H9 (cell line): ENCODE data around the gene SPTBN5. TPM values are rescaled to one million over a fixed set of nuclear protein-coding genes. Genes with fewer than 3 reads are reported as not detected.

ENCODE experiments used
- DNase-seq: peaks from one replicate; pipeline ENCODE4 v3.0.0-alpha.2; 2017
- H2AFZ ChIP-seq: one replicate; pipeline ENCODE4 v1.6.1; 2013; ENCODE audit warnings: mild to moderate bottlenecking, low read length, control low read depth, moderate library complexity
- H2AK5ac ChIP-seq: 2 replicates; pipeline ENCODE4 v1.6.1; 2013; ENCODE audit warnings: low read length, control low read depth, mixed read lengths; ENCODE audit not compliant: insufficient read length
- H2BK120ac ChIP-seq: one replicate; pipeline ENCODE4 v1.6.1; 2013; ENCODE audit warnings: low read depth, mild to moderate bottlenecking, low read length, control low read depth, inconsistent platforms; ENCODE audit not compliant: poor library complexity, severe bottlenecking
- H2BK12ac ChIP-seq: 2 replicates; pipeline ENCODE4 v1.6.1; 2013; ENCODE audit warnings: low read length, control low read depth, mixed read lengths, low read depth; ENCODE audit not compliant: insufficient read length
- H2BK15ac ChIP-seq: 2 replicates; pipeline ENCODE4 v1.6.1; 2013; ENCODE audit warnings: low read depth, low read length, control low read depth
- H2BK20ac ChIP-seq: one replicate; pipeline ENCODE4 v1.6.1; 2013; ENCODE audit warnings: low read depth, mild to moderate bottlenecking, low read length, control low read depth, inconsistent platforms; ENCODE audit not compliant: poor library complexity, severe bottlenecking
- H2BK5ac ChIP-seq: 2 replicates; pipeline ENCODE4 v1.6.1; 2013; ENCODE audit warnings: low read length, control low read depth, mixed read lengths; ENCODE audit not compliant: insufficient read length
- H3K14ac ChIP-seq: 2 replicates; pipeline ENCODE4 v1.6.1; 2013; ENCODE audit warnings: low read length, control low read depth; ENCODE audit not compliant: insufficient read depth
- H3K18ac ChIP-seq: 2 replicates; pipeline ENCODE4 v1.6.1; 2013; ENCODE audit warnings: low read depth, mild to moderate bottlenecking, mixed read lengths, low read length, control low read depth; ENCODE audit not compliant: insufficient read length
- H3K23ac ChIP-seq: 2 replicates; pipeline ENCODE4 v1.6.1; 2013; ENCODE audit warnings: low read length, control low read depth, mixed read lengths, low read depth; ENCODE audit not compliant: insufficient read length
- H3K23me2 ChIP-seq: 2 replicates; pipeline ENCODE4 v1.6.1; 2013; ENCODE audit warnings: low read depth, mild to moderate bottlenecking, mixed read lengths, low read length, control low read depth; ENCODE audit not compliant: insufficient read length, poor library complexity, severe bottlenecking
- H3K27ac ChIP-seq: 2 replicates; pipeline ENCODE4 v1.5.1; 2013; ENCODE audit warnings: low read length, control low read depth, mixed read lengths, low read depth; ENCODE audit not compliant: insufficient read length
- H3K27me3 ChIP-seq: 2 replicates; pipeline ENCODE4 v1.6.1; 2013; ENCODE audit warnings: low read length, control low read depth, inconsistent platforms; ENCODE audit not compliant: insufficient read depth
- H3K4ac ChIP-seq: 2 replicates; pipeline ENCODE4 v1.6.1; 2013; ENCODE audit warnings: low read depth, mild to moderate bottlenecking, control low read depth, inconsistent platforms, low read length, moderate library complexity
- H3K4me1 ChIP-seq: 2 replicates; pipeline ENCODE4 v1.6.1; 2013; ENCODE audit warnings: low read length, control low read depth, inconsistent platforms; ENCODE audit not compliant: insufficient read depth
- H3K4me2 ChIP-seq: 2 replicates; pipeline ENCODE4 v1.6.1; 2013; ENCODE audit warnings: low read length, control low read depth, mixed read lengths; ENCODE audit not compliant: insufficient read length, insufficient read depth
- H3K56ac ChIP-seq: 2 replicates; pipeline ENCODE4 v1.6.1; 2013; ENCODE audit warnings: low read depth, mild to moderate bottlenecking, mixed read lengths, low read length, control low read depth; ENCODE audit not compliant: insufficient read length
- H3K79me1 ChIP-seq: 2 replicates; pipeline ENCODE4 v1.6.1; 2013; ENCODE audit warnings: low read depth, mild to moderate bottlenecking, moderate library complexity, low read length, control low read depth, inconsistent platforms; ENCODE audit not compliant: insufficient read depth, poor library complexity, severe bottlenecking
- H3K79me2 ChIP-seq: 2 replicates; pipeline ENCODE4 v1.6.1; 2013; ENCODE audit warnings: low read length, control low read depth, inconsistent platforms; ENCODE audit not compliant: insufficient read depth
- H3K9ac ChIP-seq: 2 replicates; pipeline ENCODE4 v1.6.1; 2013; ENCODE audit warnings: low read length, control low read depth, mixed read lengths; ENCODE audit not compliant: insufficient read length; ENCODE audit errors: extremely low read depth
- H3K9me3 ChIP-seq: one replicate; pipeline ENCODE4 v1.6.1; 2013; ENCODE audit warnings: low read depth, low read length, inconsistent platforms; ENCODE audit not compliant: control insufficient read depth
- H3T11ph ChIP-seq: one replicate; pipeline ENCODE4 v1.6.1; 2013; ENCODE audit warnings: mild to moderate bottlenecking, low read length, control low read depth, inconsistent platforms
- H4K20me1 ChIP-seq: one replicate; pipeline ENCODE4 v1.6.1; 2013; ENCODE audit not compliant: control insufficient read depth, insufficient read length, insufficient read depth
- H4K5ac ChIP-seq: 2 replicates; pipeline ENCODE4 v1.6.1; 2013; ENCODE audit warnings: low read depth, mild to moderate bottlenecking, mixed read lengths, low read length, control low read depth; ENCODE audit not compliant: insufficient read length
- H4K8ac ChIP-seq: replicated peaks from 2 replicates; pipeline ENCODE4 v1.6.1; 2013; ENCODE audit warnings: low read length, control low read depth, mixed read lengths, low read depth; ENCODE audit not compliant: insufficient read length
- H4K91ac ChIP-seq: 2 replicates; pipeline ENCODE4 v1.6.1; 2013; ENCODE audit warnings: low read depth, mild to moderate bottlenecking, moderate library complexity, mixed read lengths, low read length, control low read depth; ENCODE audit not compliant: insufficient read length
- H3K27ac Mint-ChIP-seq, 3 experiments: 2 replicates in 2 of 3; 3 replicates in 1 of 3; pipeline ENCODE4 v1.8.0; 2020 to 2021; ENCODE audit warnings: mixed read lengths in 3 of 3, mild to moderate bottlenecking in 1 of 3, moderate library complexity in 1 of 3
- H3K27me3 Mint-ChIP-seq: 2 replicates; pipeline ENCODE4 v1.8.0; 2021; ENCODE audit warnings: low read depth, mild to moderate bottlenecking, moderate library complexity, mixed read lengths
- H3K36me3 Mint-ChIP-seq, 3 experiments: 2 replicates in 2 of 3; 3 replicates in 1 of 3; pipeline ENCODE4 v1.8.0; 2020 to 2021; ENCODE audit warnings: low read depth in 3 of 3, mixed read lengths in 3 of 3; ENCODE audit not compliant: insufficient read depth in 1 of 3
- H3K4me1 Mint-ChIP-seq, 2 experiments: 2 replicates each; pipeline ENCODE4 v1.8.0; 2020; ENCODE audit warnings: mixed read lengths in 2 of 2
- H3K4me3 Mint-ChIP-seq, 2 experiments: 2 replicates in 1 of 2; 3 replicates in 1 of 2; pipeline ENCODE4 v1.8.0; 2020 to 2021; ENCODE audit warnings: mild to moderate bottlenecking in 2 of 2, mixed read lengths in 2 of 2, moderate library complexity in 1 of 2
- H3K9me3 Mint-ChIP-seq, 2 experiments: 2 replicates in 1 of 2; 3 replicates in 1 of 2; pipeline ENCODE4 v1.8.0; 2020; ENCODE audit warnings: mild to moderate bottlenecking in 2 of 2, mixed read lengths in 2 of 2, moderate library complexity in 1 of 2
- WGBS: extraction: QIAGEN DNeasy Blood & Tissue Kit; methylation state at CpG from one replicate; pipeline ENCODE4 v1.1.7; 2013; ENCODE audit warnings: missing lambda C conversion rate, low lambda C conversion rate, mixed read lengths; ENCODE audit not compliant: insufficient read length; ENCODE audit errors: extremely low coverage; 5-methylcytosine and 5-hydroxymethylcytosine counted together
- total RNA-seq: library from RNA; stranded (reverse); gene quantifications from 2 replicates; pipeline ENCODE4 v1.2.1, GENCODE V29; 2021
- TF ChIP-seq, protein P1 (sequence below): fragments of 200-600 bp; sonication (generic); conservative IDR thresholded peaks from 3 replicates; pipeline ENCODE4 v1.8.0; 2021; ENCODE audit warnings: antibody characterized with exemption, mild to moderate bottlenecking

Gene SPTBN5
- total RNA-seq, 1 experiment from 2014 or later: 0.90 TPM

DNA sequence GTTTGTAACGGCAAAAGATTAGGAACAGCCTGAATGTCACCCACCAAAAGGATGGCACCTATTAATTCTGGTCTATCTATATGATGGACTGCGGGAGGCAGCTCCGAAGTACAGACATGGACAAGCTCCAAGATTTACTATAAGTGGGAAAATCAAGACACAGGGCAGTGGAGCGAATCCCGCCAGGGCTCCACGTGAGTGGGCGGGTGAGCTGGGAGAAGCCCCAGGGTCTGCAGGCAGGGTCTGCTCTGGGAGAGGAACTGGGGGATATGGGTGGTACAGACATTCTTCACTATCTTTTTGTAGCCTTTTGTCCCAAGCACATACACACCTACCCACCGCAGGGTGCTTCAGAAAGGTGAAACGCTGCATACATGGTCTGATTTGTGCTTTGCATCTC, 38.2 kb upstream of the SPTBN5 start:
- Histone ChIP-seq H3K23ac (no peak overlapping the region), H3K4ac (no peak overlapping the region), H3K27me3 (no peaks in the 10 kb centered on the region), H3K23me2 (no peaks in the 10 kb centered on the region), H3K56ac (no peak overlapping the region), H3K79me2 (0 out of 2 replicates have a peak, but pooled peaks cover 2% of the 10 kb centered on the region), H3T11ph (no peak overlapping the region), H3K9ac (no peak overlapping the region), H4K20me1 (no peaks in the 10 kb centered on the region), H3K79me1 (no peaks in the 10 kb centered on the region), H2BK15ac (no peak overlapping the region), H3K4me1 (peaks cover 10% of the 10 kb centered on the region; the same call in 1 of the 2 replicates), H2AK5ac (no peak overlapping the region), H3K4me2 (no peak overlapping the region), H2BK120ac (no peak overlapping the region), H2BK20ac (no peak overlapping the region), H2BK5ac (no peak overlapping the region), H4K8ac (no peak overlapping the region), H3K9me3 (no peaks in the 10 kb centered on the region), H3K18ac (no peak overlapping the region), H4K91ac (no peak overlapping the region), H3K14ac (no peak overlapping the region), H2AFZ (no peak overlapping the region), H4K5ac (no peak overlapping the region), H3K27ac (no peak overlapping the region), H2BK12ac (no peak overlapping the region)
- TF ChIP-seq, protein P1, sequence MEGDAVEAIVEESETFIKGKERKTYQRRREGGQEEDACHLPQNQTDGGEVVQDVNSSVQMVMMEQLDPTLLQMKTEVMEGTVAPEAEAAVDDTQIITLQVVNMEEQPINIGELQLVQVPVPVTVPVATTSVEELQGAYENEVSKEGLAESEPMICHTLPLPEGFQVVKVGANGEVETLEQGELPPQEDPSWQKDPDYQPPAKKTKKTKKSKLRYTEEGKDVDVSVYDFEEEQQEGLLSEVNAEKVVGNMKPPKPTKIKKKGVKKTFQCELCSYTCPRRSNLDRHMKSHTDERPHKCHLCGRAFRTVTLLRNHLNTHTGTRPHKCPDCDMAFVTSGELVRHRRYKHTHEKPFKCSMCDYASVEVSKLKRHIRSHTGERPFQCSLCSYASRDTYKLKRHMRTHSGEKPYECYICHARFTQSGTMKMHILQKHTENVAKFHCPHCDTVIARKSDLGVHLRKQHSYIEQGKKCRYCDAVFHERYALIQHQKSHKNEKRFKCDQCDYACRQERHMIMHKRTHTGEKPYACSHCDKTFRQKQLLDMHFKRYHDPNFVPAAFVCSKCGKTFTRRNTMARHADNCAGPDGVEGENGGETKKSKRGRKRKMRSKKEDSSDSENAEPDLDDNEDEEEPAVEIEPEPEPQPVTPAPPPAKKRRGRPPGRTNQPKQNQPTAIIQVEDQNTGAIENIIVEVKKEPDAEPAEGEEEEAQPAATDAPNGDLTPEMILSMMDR: no peak
- Mint-ChIP-seq H3K9me3 (no peaks in the 10 kb centered on the region; a peak in 1 of 5 replicates), H3K27ac (peak overlapping the region in 1 of 3 experiments; percentile 40; a peak in 1 of 7 replicates), H3K36me3 (peaks cover 0 to 8% (median 6%) of the 10 kb centered on the region in 3 experiments; a peak in 5 of 7 replicates), H3K27me3 (no peaks in the 10 kb centered on the region), H3K4me3 (no peak overlapping the region), H3K4me1 (peaks cover 32% of the 10 kb centered on the region in 2 experiments)
- DNase-seq: no peak
- no CpG with 5 or more reads among the region's 9 CpGs for WGBS
